Mucosa of rectum (tissue), 2 donors: ENCODE results near the gene STARD13.

Source experiments
- H3K27ac ChIP-seq, 2 donors: one replicate each; pipeline ENCODE4 v1.7.0; 2013; ENCODE audit warnings: inconsistent platforms in 2 of 2, low read depth in 2 of 2, low read length in 2 of 2
- H3K27me3 ChIP-seq, 2 donors: one replicate each; pipeline ENCODE4 v1.7.0; 2013; ENCODE audit warnings: low read length in 2 of 2; ENCODE audit not compliant: control insufficient read depth in 2 of 2, insufficient read depth in 2 of 2
- H3K36me3 ChIP-seq, 2 donors: one replicate each; pipeline ENCODE4 v1.7.0; 2013; ENCODE audit warnings: low read length in 2 of 2; ENCODE audit not compliant: control insufficient read depth in 2 of 2, insufficient read depth in 2 of 2
- H3K4me1 ChIP-seq, 2 donors: one replicate each; pipeline ENCODE4 v1.7.0; 2013; ENCODE audit warnings: low read length in 2 of 2, mild to moderate bottlenecking in 1 of 2; ENCODE audit not compliant: control insufficient read depth in 2 of 2, insufficient read depth in 2 of 2
- H3K4me3 ChIP-seq, 2 donors: one replicate each; pipeline ENCODE4 v1.7.0; 2013; ENCODE audit warnings: low read length in 2 of 2
- H3K9ac ChIP-seq, 2 donors: one replicate each; pipeline ENCODE4 v1.7.0; 2013; ENCODE audit warnings: low read length in 2 of 2, low read depth in 1 of 2, mild to moderate bottlenecking in 1 of 2
- H3K9me3 ChIP-seq, 2 donors: one replicate each; pipeline ENCODE4 v1.7.0; 2013; ENCODE audit warnings: low read length in 2 of 2; ENCODE audit not compliant: control insufficient read depth in 2 of 2
- donor health status: healthy.
- donor health status: Normal muscosa, but diverticular disease.

The STARD13 gene

GRCh38 chr13:33285420-33286124, at the start of gene STARD13:
STARD13 (minus strand) TSS chr13:33285755; CDS start chr13:33285638, 117 bp downstream.
- Histone ChIP-seq H3K4me3 (peak within 1 kb of the TSS; percentile 95 to 96), H3K4me1 (peaks cover 5 to 10% of the 10 kb centered on the region in 2 donors), H3K9me3 (no peaks in the 10 kb centered on the region), H3K27ac (peak within 1 kb of the TSS; percentile 89 to 95), H3K36me3 (peaks cover 0 to 2% of the 10 kb centered on the region in 2 donors), H3K9ac (peak within 1 kb of the TSS; percentile 89), H3K27me3 (no peaks in the 10 kb centered on the region)

DNA sequence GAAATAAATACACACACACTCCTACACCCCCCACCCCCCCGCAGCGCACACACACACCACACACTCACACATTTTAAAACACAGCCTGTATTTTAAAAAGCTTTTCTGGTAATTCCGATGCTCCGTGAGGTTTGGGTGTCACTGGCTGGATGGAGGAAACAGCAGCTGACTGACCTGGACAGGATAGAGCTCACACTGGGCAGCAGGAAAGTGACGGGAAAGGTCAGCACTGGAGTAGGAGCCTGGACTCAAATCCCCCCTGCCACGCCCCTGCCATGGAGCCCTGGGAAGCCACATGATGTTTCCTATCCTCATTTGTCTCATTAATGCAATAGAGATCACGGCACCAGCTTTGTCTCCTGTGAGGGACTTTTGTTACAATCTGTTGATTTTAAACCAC, 49.3 kb upstream of the STARD13 start:
- no peak overlapping the region for H3K27ac ChIP-seq
- no peaks in the 10 kb centered on the region for H3K27me3 ChIP-seq
- H3K4me1 ChIP-seq, result no peaks in the 10 kb centered on the region
- no peak overlapping the region for H3K9ac ChIP-seq
- no peaks in the 10 kb centered on the region for H3K9me3 ChIP-seq
- H3K36me3 ChIP-seq, result no peaks in the 10 kb centered on the region
- H3K4me3 ChIP-seq, result no peak overlapping the region

GRCh38 chr13:33331962-33332361, 46.4 kb upstream of the STARD13 start:
- Histone ChIP-seq H3K27ac (no peak overlapping the region), H3K4me1 (no peaks in the 10 kb centered on the region), H3K27me3 (no peaks in the 10 kb centered on the region), H3K36me3 (no peaks in the 10 kb centered on the region), H3K4me3 (no peak overlapping the region), H3K9ac (no peak overlapping the region), H3K9me3 (no peaks in the 10 kb centered on the region)

DNA sequence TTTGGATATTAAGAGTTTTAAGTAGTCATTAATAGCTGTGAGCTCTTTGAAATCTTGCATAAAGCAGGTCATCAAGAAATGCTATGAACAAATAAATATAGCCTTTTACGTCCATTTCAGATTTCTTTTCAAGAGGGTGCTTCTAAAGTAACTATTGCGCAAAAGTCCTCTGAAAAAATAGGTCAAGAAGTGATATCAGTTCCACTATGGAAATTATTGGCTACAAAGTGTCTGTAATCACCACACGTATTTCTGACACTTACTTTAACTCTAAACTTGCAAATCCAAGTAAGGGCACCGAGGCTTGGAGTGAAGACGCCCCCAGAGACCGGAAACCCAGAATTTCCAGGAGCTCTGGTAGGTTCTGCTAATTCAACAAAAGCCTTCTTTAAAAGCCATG, 44.9 kb upstream of the STARD13 start:
- Histone ChIP-seq H3K27ac (no peak overlapping the region), H3K4me3 (no peak overlapping the region)

DNA sequence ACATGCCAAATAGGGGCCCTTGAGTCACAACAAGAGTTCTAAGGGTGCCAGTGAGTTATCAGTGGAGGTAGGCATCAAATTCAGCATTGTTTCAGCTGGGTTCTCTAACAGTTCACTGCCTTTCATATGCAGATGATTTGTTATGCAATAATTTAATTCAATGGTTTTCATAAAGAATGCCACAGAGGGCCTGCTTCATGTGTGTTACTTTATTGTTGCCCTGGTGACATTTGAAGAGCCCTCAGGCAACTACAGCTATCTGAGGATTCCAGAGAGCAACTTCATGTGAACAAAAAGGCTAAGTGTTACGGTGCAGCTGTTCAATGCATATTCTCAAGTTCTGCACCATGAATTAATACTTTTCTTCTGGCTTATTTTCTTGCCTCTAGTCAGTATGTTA, 43.1 kb upstream of the STARD13 start:
- Histone ChIP-seq H3K27me3 (no peaks in the 10 kb centered on the region), H3K9me3 (no peaks in the 10 kb centered on the region), H3K9ac (no peak overlapping the region), H3K4me1 (peaks cover 0 to 4% of the 10 kb centered on the region in 2 donors), H3K36me3 (no peaks in the 10 kb centered on the region), H3K27ac (no peak overlapping the region), H3K4me3 (no peak overlapping the region)

More for the DNA sequence above, 44.9 kb upstream of the STARD13 start:
- Histone ChIP-seq H3K4me1 (peaks cover 0 to 4% of the 10 kb centered on the region in 2 donors), H3K9me3 (no peaks in the 10 kb centered on the region), H3K36me3 (no peaks in the 10 kb centered on the region), H3K9ac (no peak overlapping the region), H3K27me3 (no peaks in the 10 kb centered on the region)

DNA sequence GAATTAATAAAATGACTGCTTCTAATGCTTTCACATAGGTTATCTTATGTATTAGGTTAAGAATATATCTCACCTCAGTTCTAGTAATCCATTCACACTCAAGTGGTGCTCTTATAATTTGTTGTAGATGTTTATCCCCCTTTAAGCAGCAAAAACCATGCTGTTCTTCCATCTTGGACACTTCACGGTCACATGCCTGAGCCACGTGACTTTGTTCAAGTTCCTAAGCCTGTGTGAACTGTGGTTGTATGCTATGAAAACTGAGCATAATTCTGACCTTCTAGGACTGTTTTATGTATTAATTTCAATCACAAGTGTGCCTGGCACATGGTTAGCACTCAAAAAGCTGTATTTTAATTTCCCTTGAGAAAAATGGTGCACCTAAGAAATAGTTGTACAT, 41.2 kb upstream of the STARD13 start:
- H3K36me3 ChIP-seq, result no peaks in the 10 kb centered on the region
- peaks cover 0 to 4% of the 10 kb centered on the region in 2 donors for H3K4me1 ChIP-seq
- no peak overlapping the region for H3K27ac ChIP-seq
- no peak overlapping the region for H3K4me3 ChIP-seq
- no peak overlapping the region for H3K9ac ChIP-seq
- no peaks in the 10 kb centered on the region for H3K27me3 ChIP-seq
- H3K9me3 ChIP-seq, result no peaks in the 10 kb centered on the region

- H3K4me1 ChIP-seq, result peaks cover 0 to 4% of the 10 kb centered on the region in 2 donors
- H3K27ac ChIP-seq, result no peak overlapping the region
Observed at GRCh38 chr13:33326246-33326645, 40.7 kb upstream of the STARD13 start.

DNA sequence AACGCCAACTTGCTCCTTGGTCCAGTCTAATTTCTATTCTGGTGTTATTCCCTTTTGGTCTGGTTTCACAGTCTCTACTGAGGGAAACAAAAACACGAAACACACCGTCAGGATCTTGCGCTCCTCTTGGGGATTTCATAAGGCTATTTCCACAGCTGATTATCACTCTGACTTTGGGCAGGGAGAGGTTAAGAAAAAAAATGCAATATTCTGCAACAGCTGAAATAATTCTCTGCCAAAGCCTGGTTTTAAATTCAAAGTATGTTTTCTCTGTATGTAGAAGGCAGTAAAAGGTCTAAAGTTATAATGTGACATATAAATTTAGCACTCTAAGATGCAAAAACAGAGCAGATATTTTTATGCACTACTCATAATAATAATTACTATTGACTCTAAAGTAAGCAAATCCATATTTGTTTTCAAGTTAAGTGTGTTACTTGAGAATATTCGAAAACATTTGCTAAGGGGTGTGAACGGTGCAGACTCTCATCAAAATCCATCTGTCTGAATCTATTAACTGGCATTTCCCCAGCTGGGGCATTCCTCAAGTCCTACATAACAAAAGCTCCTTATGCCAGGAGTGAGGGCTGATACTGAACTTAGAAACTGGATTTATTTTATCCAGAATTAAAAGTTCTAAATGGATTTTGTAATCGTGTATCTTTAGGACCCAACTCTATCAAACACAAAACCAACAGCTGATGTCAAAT, 38.4 kb upstream of the STARD13 start:
- Histone ChIP-seq H3K27ac (no peak overlapping the region), H3K9ac (no peak overlapping the region), H3K4me1 (peaks cover 0 to 4% of the 10 kb centered on the region in 2 donors), H3K9me3 (no peaks in the 10 kb centered on the region), H3K27me3 (no peaks in the 10 kb centered on the region), H3K36me3 (no peaks in the 10 kb centered on the region), H3K4me3 (no peak overlapping the region)

More at GRCh38 chr13:33326246-33326645, 40.7 kb upstream of the STARD13 start:
- Histone ChIP-seq H3K9ac (peak overlapping the region in 1 of 2 donors; percentile 21), H3K4me3 (peak overlapping the region; percentile 47 to 60), H3K36me3 (no peaks in the 10 kb centered on the region), H3K27me3 (no peaks in the 10 kb centered on the region), H3K9me3 (no peaks in the 10 kb centered on the region)

DNA sequence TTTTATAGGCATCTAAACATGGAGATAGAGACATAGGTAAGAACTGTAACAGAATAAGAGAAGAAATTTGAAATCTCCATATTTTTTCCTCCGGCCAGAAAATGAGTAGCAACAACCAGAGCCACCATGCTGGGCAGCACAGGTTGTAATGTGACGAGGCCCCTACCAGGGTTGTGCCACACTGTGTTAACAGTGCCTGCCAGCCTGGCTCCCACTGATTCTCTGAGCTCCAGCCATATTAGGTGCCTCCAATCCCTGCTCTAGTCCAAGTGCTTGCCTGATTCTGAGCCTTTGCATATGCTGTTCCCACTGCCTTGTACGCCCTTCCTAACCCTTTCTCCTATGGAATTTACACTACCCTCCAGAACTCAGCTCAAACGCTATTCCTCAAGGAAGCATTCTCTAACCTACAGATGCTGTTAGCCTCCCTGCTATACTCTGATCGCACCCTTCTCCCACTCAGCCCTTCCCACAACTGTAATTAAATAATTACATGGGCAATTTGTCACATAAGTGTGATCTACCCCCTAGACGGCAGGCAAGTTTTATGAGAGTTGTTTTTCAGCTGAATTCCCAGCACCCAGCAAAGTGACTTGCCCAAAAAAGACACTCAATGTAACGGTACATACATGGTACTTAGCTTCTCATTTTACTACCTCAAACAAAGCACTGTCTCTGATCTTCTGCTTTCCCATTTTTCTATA, 37.6 kb upstream of the STARD13 start:
- Histone ChIP-seq H3K4me3 (no peak overlapping the region), H3K27ac (no peak overlapping the region), H3K4me1 (peaks cover 0 to 4% of the 10 kb centered on the region in 2 donors), H3K27me3 (no peaks in the 10 kb centered on the region), H3K9ac (no peak overlapping the region), H3K36me3 (no peaks in the 10 kb centered on the region), H3K9me3 (no peaks in the 10 kb centered on the region)

GRCh38 chr13:33322543-33322809, 36.9 kb upstream of the STARD13 start:
- peaks cover 0 to 4% of the 10 kb centered on the region in 2 donors for H3K4me1 ChIP-seq
- no peaks in the 10 kb centered on the region for H3K36me3 ChIP-seq
- no peak overlapping the region for H3K27ac ChIP-seq
- no peaks in the 10 kb centered on the region for H3K9me3 ChIP-seq
- H3K4me3 ChIP-seq, result no peak overlapping the region
- no peaks in the 10 kb centered on the region for H3K27me3 ChIP-seq
- no peak overlapping the region for H3K9ac ChIP-seq
